ENCODE data around the gene UCP3. TPM values are rescaled to one million over a fixed set of nuclear protein-coding genes. Genes with fewer than 3 reads are reported as not detected.

The UCP3 gene
- total RNA-seq, 2 donors from 2014 or later, result 1.9 to 3.5 TPM

DNA sequence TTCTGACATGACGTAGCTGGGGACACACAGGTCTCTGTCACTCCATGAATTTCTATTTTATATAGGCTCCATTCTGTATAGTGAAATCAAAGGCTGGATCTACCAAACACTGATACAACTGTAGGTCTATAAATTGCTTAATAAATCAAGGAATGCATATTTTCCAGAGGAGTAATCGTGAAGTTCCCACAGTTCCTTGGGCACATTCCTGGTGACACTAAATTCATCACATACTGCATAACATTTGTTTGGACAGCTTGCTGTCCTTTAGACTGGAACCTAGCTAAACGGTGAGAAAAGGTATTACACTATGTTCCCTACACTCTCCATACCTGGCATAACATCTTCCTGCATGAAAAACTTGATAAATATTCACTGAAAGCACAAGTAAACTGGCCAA is 41.6 kb upstream of the UCP3 start:
- TF ChIP-seq, protein P1, sequence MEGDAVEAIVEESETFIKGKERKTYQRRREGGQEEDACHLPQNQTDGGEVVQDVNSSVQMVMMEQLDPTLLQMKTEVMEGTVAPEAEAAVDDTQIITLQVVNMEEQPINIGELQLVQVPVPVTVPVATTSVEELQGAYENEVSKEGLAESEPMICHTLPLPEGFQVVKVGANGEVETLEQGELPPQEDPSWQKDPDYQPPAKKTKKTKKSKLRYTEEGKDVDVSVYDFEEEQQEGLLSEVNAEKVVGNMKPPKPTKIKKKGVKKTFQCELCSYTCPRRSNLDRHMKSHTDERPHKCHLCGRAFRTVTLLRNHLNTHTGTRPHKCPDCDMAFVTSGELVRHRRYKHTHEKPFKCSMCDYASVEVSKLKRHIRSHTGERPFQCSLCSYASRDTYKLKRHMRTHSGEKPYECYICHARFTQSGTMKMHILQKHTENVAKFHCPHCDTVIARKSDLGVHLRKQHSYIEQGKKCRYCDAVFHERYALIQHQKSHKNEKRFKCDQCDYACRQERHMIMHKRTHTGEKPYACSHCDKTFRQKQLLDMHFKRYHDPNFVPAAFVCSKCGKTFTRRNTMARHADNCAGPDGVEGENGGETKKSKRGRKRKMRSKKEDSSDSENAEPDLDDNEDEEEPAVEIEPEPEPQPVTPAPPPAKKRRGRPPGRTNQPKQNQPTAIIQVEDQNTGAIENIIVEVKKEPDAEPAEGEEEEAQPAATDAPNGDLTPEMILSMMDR (conservative IDR thresholded peaks at IDR 0.05), result no peak
- Mint-ChIP-seq H3K27ac (no peak overlapping the region), H3K27me3 (ENCODE audit: insufficient read depth) (no peaks in the 10 kb centered on the region), H3K4me1 (peaks cover under 1% of the 10 kb centered on the region), H3K9me3 (no peaks in the 10 kb centered on the region), H3K36me3 (ENCODE audit: low read depth) (peaks cover 13% of the 10 kb centered on the region), H3K4me3 (no peak overlapping the region)
- no peaks in the 10 kb centered on the region for H3K27me3 ChIP-seq (ENCODE audit: control insufficient read depth, insufficient read depth, low read length, poor library complexity, severe bottlenecking)
- WGBS, 2 experiments (ENCODE audit: insufficient coverage in 1 of 2, insufficient read length in 1 of 2), result 90 to 92% methylated on average over 1 to 3 of the region's 3 CpGs
- H3K36me3 ChIP-seq (ENCODE audit: control insufficient read depth, insufficient read depth, low read length), result no peaks in the 10 kb centered on the region
- no peaks in the 10 kb centered on the region for H3K4me1 ChIP-seq (ENCODE audit: control insufficient read depth, insufficient read depth, low read length)
- no peaks in the 10 kb centered on the region for H3K9me3 ChIP-seq (ENCODE audit: control insufficient read depth, low read length)
- H3K4me3 ChIP-seq (ENCODE audit: low read length), result no peak overlapping the region
- H3K27ac ChIP-seq (ENCODE audit: low read depth, low read length), result no peak overlapping the region
- DNase-seq, result no peak
- H3K9ac ChIP-seq (ENCODE audit: extremely low read depth, low read length, poor library complexity, severe bottlenecking), result no peak overlapping the region

DNA sequence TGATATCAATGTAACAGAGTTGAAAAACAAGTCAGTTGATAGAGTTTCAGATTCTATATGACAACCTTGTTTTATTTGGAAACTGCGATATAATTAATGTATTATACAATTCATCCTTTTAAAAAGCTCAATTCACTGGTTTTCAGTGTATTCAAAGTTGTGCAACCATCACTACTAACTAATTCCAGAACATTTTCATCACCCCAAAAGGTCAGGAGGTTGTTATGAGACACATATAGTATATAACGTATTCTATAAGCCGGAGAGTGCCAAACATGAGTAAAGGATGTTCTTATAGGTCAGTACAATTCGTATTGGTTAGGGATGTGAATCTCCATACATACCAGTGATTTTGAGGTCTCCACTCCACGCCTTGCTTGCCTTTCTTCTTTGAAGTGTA is 40.1 kb upstream of the UCP3 start:
- H3K9ac ChIP-seq (ENCODE audit: extremely low read depth, low read length, poor library complexity, severe bottlenecking), result no peak overlapping the region
- TF ChIP-seq, protein P1 (conservative IDR thresholded peaks at IDR 0.05), result no peak
- DNase-seq, result no peak
- H3K27ac ChIP-seq (ENCODE audit: low read depth, low read length), result no peak overlapping the region
- Mint-ChIP-seq H3K27me3 (ENCODE audit: insufficient read depth) (no peaks in the 10 kb centered on the region), H3K4me3 (no peak overlapping the region), H3K4me1 (no peaks in the 10 kb centered on the region), H3K9me3 (no peaks in the 10 kb centered on the region), H3K36me3 (ENCODE audit: low read depth) (peaks cover 18% of the 10 kb centered on the region), H3K27ac (no peak overlapping the region)
- no peaks in the 10 kb centered on the region for H3K4me1 ChIP-seq (ENCODE audit: control insufficient read depth, insufficient read depth, low read length)
- no peaks in the 10 kb centered on the region for H3K9me3 ChIP-seq (ENCODE audit: control insufficient read depth, low read length)
- H3K4me3 ChIP-seq (ENCODE audit: low read length), result no peak overlapping the region
- 89 to 97% methylated on average over 3 to 4 of the region's 5 CpGs for WGBS, 2 experiments (ENCODE audit: insufficient coverage in 1 of 2, insufficient read length in 1 of 2)
- no peaks in the 10 kb centered on the region for H3K27me3 ChIP-seq (ENCODE audit: control insufficient read depth, insufficient read depth, low read length, poor library complexity, severe bottlenecking)
- H3K36me3 ChIP-seq (ENCODE audit: control insufficient read depth, insufficient read depth, low read length), result no peaks in the 10 kb centered on the region

DNA sequence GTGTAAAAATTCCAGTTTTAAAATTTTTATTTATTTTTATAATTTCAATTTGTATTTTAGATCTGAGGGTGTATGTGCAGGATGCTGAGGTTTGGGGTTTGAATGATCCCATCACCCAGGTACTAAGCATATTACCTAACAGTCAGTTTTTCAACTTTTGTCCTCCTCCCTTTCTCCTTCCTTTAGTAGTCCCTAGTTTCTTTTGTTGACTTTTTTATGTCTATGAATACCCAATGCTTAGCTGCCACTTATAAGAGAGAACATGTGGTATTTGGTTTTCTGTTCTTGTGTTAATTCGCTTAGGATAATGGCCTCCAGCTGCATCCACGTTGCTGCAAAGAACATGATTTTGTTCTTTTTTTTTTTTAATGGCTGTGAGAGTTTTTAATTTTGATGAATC is 35.7 kb upstream of the UCP3 start:
- no peak overlapping the region for H3K27ac ChIP-seq (ENCODE audit: low read depth, low read length)
- peaks cover 35% of the 10 kb centered on the region for H3K36me3 Mint-ChIP-seq (ENCODE audit: low read depth)
- H3K4me3 ChIP-seq (ENCODE audit: low read length), result no peak overlapping the region
- no peaks in the 10 kb centered on the region for H3K9me3 ChIP-seq (ENCODE audit: control insufficient read depth, low read length)
- H3K27me3 Mint-ChIP-seq (ENCODE audit: insufficient read depth), result no peaks in the 10 kb centered on the region
- peaks cover 9% of the 10 kb centered on the region for H3K36me3 ChIP-seq (ENCODE audit: control insufficient read depth, insufficient read depth, low read length)
- no peak overlapping the region for H3K27ac Mint-ChIP-seq
- no peak overlapping the region for H3K4me3 Mint-ChIP-seq
- 71 to 81% methylated on average over 2 of the region's 2 CpGs for WGBS, 2 experiments (ENCODE audit: insufficient coverage in 1 of 2, insufficient read length in 1 of 2)
- no peaks in the 10 kb centered on the region for H3K4me1 ChIP-seq (ENCODE audit: control insufficient read depth, insufficient read depth, low read length)
- H3K27me3 ChIP-seq (ENCODE audit: control insufficient read depth, insufficient read depth, low read length, poor library complexity, severe bottlenecking), result no peaks in the 10 kb centered on the region
- H3K4me1 Mint-ChIP-seq, result no peaks in the 10 kb centered on the region
- no peak for DNase-seq
- TF ChIP-seq, protein P1 (conservative IDR thresholded peaks at IDR 0.05), result no peak
- no peak overlapping the region for H3K9ac ChIP-seq (ENCODE audit: extremely low read depth, low read length, poor library complexity, severe bottlenecking)
- no peaks in the 10 kb centered on the region for H3K9me3 Mint-ChIP-seq
